Retinal pigment epithelial cell (primary cell): Measurements from ENCODE around the gene LYPD5.
A peak's percentile ranks its signal among the peaks of the same experiment; 100 is the strongest.
"Not testable (repeated sequence)": the region's sequence is repeated elsewhere in the genome, so short reads cannot be mapped to it uniquely, and the experiment has no call there.

Source experiments
- DNase-seq: peaks from one replicate; pipeline ENCODE4 v3.0.0-alpha.2; 2010; ENCODE audit warnings: low read depth
- H3K4me3 ChIP-seq: 2 replicates; pipeline ENCODE4 v1.5.1; 2011; ENCODE audit warnings: mild to moderate bottlenecking, low read length, control low read depth, moderate library complexity
- CTCF ChIP-seq: conservative IDR thresholded peaks from 2 replicates; pipeline ENCODE4 v1.5.1; 2011; ENCODE audit warnings: low read depth, low read length, control low read depth, inconsistent platforms

The LYPD5 gene

GRCh38 chr19:43777163-43777695 lies 25.0 kb downstream of the LYPD5 start:
- no peak for DNase-seq
- H3K4me3 ChIP-seq: no peak overlapping the region
- no peak for TF ChIP-seq CTCF

GRCh38 chr19:43776286-43776685 lies 26.0 kb downstream of the LYPD5 start:
- TF ChIP-seq CTCF: no peak
- no peak overlapping the region for H3K4me3 ChIP-seq
- DNase-seq: no peak

- DNase-seq: no peak
- H3K4me3 ChIP-seq: no peak overlapping the region
- TF ChIP-seq CTCF: no peak
Measured at GRCh38 chr19:43775299-43775890, 26.9 kb downstream of the LYPD5 start.

GRCh38 chr19:43774940-43775258 lies 27.3 kb downstream of the LYPD5 start:
- peak overlapping the region; percentile 37 for H3K4me3 ChIP-seq
- DNase-seq: not testable (repeated sequence)

GRCh38 chr19:43774103-43774939 lies 27.9 kb downstream of the LYPD5 start:
- peak overlapping the region; percentile 37 for H3K4me3 ChIP-seq
- peak; percentile 44 for DNase-seq
- TF ChIP-seq CTCF: peak; percentile 69

GRCh38 chr19:43773725-43774102 lies 28.5 kb downstream of the LYPD5 start:
- no peak for DNase-seq
- TF ChIP-seq CTCF: no peak
- H3K4me3 ChIP-seq: no peak overlapping the region

- no peak overlapping the region for H3K4me3 ChIP-seq
- no peak for TF ChIP-seq CTCF
- DNase-seq: no peak
Measured at GRCh38 chr19:43769256-43769655, 33.0 kb downstream of the LYPD5 start.
